ENCODE data around the gene COPS7B.

COPS7B gene

GRCh38 chr2:231752061-231752460, 34.2 kb upstream of the COPS7B start:
- no peak overlapping the region for H3K4me3 ChIP-seq (ENCODE audit: control insufficient read depth, low read depth, low read length)
- TF ChIP-seq CTCF (IDR thresholded peaks at IDR 0.05; ENCODE audit: control insufficient read depth, insufficient read depth, low read depth, low read length, missing control alignments): no peak
- no peak for DNase-seq (ENCODE audit: low read depth)

GRCh38 chr2:231761735-231762134, 24.5 kb upstream of the COPS7B start:
- no peak overlapping the region for H3K4me3 ChIP-seq (ENCODE audit: control insufficient read depth, low read depth, low read length)
- no peak for TF ChIP-seq CTCF (IDR thresholded peaks at IDR 0.05; ENCODE audit: control insufficient read depth, insufficient read depth, low read depth, low read length, missing control alignments)
- no peak for DNase-seq (ENCODE audit: low read depth)

GRCh38 chr2:231764124-231764523, 22.1 kb upstream of the COPS7B start:
- no peak for TF ChIP-seq CTCF (IDR thresholded peaks at IDR 0.05; ENCODE audit: control insufficient read depth, insufficient read depth, low read depth, low read length, missing control alignments)

GRCh38 chr2:231764760-231765159, 21.5 kb upstream of the COPS7B start:
- no peak for DNase-seq (ENCODE audit: low read depth)
- no peak overlapping the region for H3K4me3 ChIP-seq (ENCODE audit: control insufficient read depth, low read depth, low read length)
- no peak for TF ChIP-seq CTCF (IDR thresholded peaks at IDR 0.05; ENCODE audit: control insufficient read depth, insufficient read depth, low read depth, low read length, missing control alignments)

More at GRCh38 chr2:231764124-231764523, 22.1 kb upstream of the COPS7B start:
- no peak overlapping the region for H3K4me3 ChIP-seq (ENCODE audit: control insufficient read depth, low read depth, low read length)
- no peak for DNase-seq (ENCODE audit: low read depth)

GRCh38 chr2:231765496-231765929, 20.7 kb upstream of the COPS7B start:
- no peak for DNase-seq (ENCODE audit: low read depth)
- no peak for TF ChIP-seq CTCF (IDR thresholded peaks at IDR 0.05; ENCODE audit: control insufficient read depth, insufficient read depth, low read depth, low read length, missing control alignments)
- no peak overlapping the region for H3K4me3 ChIP-seq (ENCODE audit: control insufficient read depth, low read depth, low read length)

- DNase-seq (ENCODE audit: low read depth): no peak
- TF ChIP-seq CTCF (IDR thresholded peaks at IDR 0.05; ENCODE audit: control insufficient read depth, insufficient read depth, low read depth, low read length, missing control alignments): no peak
- no peak overlapping the region for H3K4me3 ChIP-seq (ENCODE audit: control insufficient read depth, low read depth, low read length)
Measured at GRCh38 chr2:231769170-231770136, 16.8 kb upstream of the COPS7B start.

All from AG09309 (cell line).